HG02938 (cell line): ENCODE measurements around the gene PKD1L1.

ENCODE experiments used
- ATAC-seq: cut with Tn5 transposase; IDR thresholded peaks from one replicate; pipeline ENCODE4 v1.9.1; 2021; ENCODE audit warnings: mild to moderate bottlenecking, moderate library complexity; ENCODE audit not compliant: unreplicated experiment

Gene PKD1L1

DNA sequence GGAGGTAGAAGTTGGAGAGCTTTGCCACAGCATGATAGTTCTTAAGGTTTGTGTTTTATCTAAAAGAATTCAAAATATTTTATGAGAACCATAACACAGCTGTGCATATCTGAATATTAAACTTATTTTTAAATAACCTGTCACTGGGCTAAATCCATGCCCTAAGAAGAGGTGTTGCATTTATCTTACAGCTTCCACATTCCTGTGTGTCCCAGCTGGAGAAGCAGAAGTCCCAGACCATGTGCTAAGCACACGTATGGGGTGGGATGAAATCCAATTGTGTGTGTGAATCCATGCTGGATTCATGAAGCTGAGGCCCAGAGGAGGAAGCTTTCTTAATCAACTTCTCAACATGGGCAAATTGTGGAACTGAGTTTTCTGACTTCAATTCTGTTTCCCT lies 121.5 kb downstream of the PKD1L1 start:
- no peak for ATAC-seq

DNA sequence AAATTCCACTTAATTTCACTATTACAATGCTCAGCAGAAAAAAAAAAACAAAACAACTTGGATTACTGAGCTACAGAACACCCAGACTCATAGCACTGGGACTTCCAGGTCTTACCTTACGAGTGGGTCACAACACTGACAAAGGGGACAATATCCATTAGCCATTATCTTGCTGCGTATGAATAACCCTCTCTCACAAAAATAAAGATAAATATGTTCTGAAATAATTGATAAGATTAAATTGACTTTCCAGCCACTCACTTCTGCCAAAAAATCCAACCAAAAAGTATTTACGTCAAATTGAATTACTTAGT lies 128.7 kb downstream of the PKD1L1 start:
- no peak for ATAC-seq

DNA sequence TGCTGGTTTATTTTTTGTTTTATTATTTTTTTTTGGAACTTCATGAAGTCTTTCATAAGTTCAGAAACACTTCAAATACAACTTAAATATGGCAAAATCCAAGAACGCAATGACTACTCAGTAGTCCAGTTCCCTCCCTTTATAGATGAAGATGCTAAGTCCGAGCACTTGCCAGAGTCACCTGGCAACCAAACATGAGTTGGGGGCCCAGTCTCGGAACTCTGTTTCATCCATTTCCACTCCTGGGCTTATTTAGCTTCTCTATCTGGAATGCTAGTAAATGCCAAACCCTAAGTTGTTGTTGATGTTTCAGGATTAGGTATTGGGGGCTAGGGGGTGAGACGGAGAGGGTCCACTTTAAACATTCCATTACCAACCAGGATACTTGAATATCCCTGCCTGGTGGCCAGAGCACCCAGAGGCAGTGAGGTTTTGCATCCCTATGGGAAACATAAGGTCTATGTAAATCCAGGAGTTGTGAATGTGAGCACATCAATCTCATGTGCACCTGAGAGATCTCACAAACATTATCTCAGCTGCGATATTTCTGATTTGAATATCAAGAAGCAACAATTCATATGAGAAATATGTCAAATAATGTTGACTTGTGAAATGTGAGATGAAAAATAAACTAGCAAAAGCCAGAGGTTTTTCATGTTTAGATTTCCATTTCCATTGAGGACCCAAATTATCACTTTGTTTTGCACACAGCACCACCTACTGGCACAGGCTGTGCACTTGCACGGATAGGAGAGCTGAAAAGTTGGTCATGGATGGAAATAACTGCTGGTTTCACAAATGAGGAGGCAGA lies 129.3 kb downstream of the PKD1L1 start:
- ATAC-seq: no peak

DNA sequence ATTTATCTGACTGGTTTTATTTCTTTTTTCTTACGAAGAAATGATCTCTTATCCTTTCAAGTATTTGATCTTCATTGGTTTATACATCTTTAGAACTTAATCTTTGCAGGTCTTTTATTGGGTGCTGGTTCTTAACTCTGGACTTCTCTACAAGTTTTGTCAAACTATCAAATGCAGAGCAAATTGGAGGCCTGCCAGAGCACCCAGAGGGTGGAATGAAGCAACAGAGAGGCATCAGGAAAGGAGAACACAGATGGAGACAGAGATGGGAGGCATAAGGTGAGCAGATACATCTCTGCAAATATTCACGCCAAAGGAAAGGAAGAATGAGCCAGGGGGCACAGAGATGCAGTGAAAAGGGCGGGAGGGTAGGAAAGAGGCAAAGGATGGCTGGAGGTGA lies 130.3 kb downstream of the PKD1L1 start:
- ATAC-seq: no peak

DNA sequence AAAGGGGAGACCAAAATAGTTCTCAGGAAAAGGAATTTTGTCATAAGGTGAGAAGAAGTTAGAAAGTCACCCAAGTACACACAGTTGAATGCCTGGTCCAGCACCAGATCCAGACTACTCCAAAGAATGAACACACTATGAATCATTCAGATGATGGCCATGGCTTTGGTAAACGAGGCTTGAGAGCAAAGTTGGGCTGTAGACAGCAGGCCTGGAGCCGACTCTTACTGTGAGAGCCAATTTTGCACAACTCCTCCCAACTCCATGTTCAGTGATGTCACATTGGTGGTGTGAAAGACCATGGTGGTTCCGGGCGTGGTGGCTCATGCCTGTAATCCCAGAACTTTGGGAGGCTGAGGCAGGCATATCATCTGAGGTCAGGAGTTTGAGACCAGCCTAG lies 131.6 kb downstream of the PKD1L1 start:
- ATAC-seq: no peak

DNA sequence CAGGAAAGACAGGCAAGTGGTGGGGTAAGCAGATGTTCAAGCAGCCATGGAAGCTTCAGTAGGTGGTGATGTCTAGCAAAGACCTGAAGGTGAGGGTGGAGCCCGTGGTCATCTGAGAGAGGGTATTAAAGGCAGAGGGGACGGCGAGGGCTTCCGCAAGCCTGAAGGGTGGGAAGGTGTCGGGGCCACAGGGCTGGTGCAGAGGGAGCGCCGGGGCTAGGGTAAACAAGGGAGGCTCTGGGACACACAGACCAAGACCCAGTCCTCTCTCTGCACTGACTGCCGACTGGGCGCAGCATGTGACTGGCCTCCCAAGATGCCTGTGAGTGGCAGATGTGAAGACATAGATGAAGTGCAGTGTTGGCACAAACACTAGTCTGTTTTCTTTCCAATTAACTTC lies 132.4 kb downstream of the PKD1L1 start:
- ATAC-seq: no peak

DNA sequence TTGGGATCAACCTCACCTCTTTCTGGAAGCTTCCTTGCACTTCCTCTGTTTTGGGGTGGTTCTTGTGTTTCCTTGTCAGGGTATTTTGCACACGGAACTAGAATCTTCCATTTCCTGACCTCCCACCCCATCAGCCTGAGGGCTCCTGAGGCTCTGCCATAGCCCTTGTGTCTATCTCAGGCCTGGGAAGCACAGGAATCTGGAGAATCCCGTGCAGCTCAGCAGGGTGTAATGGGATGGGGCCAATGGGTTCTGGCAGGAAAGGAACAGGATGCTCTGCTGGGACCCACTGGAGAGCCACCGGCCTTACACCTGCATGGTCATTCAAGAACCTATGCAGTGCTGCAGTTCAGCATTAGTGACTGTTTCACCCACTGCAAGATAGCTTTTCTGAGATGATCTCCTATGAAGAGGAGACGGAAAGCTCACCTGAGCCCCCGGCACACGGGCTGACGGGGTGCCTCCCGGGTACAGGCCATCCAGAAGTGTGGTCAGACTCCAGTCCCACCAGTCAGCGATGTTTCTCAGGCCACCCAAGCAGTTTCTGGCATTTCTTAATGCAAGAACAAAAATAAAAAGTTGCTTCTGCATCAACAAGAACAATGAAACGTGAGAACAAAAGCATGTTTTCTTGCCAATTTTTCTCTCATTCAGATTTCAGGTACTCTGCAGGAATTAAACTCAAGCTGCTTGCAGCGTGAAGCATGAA lies 133.2 kb downstream of the PKD1L1 start:
- no peak for ATAC-seq

DNA sequence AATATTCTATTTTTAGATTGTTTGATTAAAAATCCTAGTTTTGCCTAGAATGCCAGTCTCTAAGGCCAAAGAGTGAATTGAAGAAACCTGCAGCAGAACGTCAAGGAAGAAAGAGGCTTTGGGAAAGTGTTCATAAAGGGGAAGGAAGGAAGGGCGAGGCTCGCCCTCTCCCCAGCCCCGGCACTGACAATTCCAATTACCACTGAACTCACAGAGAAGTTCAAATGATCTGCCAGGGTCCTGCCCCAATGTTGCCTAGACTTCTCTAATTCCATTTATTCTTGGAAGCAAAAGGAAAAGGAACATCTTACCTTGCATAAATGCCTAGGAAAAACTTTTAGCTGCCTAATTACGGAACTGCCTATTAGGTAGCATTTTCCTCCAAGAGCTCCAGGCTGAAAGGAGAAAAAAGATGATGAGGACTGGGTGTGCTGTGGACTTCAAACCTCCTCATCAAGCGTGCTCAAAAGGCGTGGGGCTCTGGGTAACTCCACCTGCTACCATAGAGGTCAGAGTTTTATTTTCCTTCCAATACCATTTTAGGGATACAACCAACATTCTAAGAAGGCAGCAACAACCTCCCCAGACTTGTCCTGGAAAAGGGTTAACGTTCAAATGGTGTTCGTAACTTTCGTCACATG lies 134.5 kb downstream of the PKD1L1 start:
- ATAC-seq: no peak

DNA sequence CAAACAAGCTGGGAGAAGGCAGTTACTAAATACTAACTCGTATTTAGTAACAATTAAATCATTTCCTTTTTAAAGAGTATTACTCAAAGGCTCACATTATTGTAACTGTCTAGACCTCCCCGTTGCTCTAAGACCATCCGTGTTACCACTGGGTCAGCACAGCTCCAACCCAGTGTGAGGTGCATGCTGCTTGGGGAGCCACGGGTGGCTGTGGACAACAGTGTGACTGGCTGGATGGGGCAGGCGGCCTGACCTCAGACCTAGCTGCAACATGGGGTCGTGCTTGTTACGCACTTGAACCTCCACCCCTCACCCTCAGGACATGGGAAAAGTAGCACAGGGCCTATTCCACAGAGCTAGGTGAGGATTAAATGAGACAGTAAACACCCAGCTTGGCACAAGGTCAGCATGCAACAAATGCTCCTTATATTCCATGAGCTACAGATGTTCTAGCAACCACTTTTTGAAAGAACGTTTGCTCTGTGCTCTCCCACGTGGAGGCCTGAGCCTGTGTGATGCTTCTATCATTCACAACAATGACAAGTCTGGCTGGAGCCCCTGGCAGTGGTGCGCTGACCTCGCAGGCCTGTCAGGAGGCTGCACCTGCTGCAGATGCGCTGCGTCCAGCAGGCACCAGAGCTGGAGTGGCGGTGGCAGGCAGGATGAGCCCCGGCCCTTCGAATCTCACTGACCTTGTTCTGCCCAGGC lies 135.7 kb downstream of the PKD1L1 start:
- no peak for ATAC-seq

DNA sequence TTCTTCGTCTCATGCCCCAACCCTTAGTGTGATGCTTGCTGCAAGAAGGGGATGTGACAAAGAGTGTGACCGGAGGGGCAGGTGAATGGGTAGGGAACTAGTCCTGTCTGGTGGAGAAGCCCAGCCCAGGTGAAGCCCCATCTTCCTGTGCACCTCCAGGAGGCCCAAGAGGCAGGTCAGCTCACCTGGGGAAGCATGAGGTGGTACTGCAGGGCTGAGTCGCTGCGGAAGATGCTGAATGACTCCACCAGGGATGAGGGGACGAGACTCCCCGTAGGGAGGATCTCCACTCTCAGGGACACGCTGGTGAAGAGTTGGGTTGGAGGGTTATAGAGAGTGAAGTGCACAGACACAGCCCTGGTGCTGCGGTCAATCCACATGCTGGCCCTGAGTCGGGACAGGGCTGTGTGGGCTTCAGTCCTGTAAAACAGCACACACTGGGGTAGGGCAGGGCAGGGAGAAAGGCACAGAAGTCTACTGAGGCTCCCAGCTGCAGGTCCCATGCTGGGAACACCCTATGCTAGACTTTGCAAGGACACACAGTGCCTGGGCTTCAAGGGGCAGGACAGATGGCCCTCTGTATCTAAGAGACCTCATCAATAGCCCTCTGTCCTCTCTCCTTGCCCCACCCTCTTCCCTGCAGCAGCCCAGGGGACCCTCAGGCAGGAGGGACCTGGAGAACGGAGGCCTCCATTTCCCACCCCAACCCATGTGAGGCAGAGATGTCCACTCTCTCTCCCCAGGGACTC lies 136.5 kb downstream of the PKD1L1 start:
- no peak for ATAC-seq

DNA sequence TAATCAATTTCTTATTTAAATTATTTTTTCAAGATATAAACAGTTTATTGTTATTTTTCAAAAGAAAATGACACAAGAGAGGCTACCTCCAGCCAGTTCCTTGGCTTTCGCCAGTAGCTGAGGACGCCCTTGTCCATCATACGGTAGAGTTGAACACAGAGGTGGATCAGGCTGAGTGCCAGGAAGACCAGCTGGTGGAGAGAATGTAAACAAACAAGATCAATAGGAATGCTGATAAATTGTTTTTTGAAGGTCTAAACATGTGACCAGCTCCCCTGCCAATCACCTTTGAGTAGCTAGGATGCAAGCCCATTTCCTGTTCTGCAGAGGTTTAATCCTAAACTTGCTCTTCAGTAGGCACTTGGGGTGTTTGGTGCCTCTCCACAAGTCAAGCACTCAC lies 138.9 kb downstream of the PKD1L1 start:
- ATAC-seq: no peak

DNA sequence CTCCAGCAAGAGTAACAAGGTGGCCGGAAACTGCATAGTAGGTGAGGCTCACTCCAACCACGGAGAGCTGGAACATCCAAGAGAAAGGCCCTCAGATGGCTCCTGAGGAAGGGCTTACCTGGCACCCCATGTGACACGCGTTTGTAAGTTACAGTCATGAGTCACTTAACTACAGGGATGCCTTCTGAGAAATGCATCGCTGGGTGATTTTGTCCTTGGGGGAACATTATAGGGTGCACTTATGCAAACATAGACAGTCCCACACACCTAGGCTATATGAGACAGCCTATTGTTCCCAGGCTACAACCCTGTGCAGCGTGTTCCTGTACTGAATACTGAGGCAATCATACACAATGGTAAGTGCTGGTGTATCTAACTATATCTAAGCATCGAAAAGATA lies 139.9 kb downstream of the PKD1L1 start:
- no peak for ATAC-seq

DNA sequence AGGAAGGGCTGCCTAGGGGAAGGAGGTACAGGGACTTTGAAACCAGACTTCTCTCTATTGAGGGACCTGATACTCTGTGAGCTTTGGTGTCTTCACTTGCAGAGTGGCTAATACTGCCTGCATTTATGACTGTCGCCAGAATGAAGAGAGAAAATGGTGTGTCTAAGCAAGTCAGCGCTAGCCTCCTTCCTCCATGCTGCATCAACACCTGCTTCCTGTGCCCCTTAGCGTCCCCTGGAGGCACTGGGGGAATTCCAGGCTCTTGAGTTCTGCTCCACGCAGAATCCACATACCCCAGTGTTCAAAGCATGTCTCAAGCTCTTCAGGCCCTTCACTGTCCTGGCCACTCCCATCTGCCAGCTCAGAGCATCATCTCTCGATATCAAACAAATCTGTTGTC lies 140.5 kb downstream of the PKD1L1 start:
- no peak for ATAC-seq

DNA sequence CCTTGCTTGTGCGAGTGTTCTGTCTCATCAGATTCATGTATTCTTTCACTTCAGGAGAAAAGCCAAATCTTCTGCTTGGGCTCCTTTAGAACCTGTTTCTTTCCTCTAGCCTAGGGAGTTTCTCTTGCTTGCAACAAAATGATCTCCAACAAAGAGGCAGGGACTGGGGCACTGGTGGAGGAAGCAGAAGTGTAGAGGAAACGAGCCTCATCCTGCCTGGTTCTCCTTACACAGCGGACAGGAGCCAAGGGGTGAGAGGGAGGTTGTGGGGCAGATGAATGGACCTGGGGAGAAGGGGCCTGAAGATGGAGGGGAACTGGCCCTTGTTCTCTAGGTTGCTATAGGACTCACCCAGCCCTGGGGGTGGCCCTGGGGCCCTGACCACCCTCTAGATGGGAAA lies 141.1 kb downstream of the PKD1L1 start:
- no peak for ATAC-seq

DNA sequence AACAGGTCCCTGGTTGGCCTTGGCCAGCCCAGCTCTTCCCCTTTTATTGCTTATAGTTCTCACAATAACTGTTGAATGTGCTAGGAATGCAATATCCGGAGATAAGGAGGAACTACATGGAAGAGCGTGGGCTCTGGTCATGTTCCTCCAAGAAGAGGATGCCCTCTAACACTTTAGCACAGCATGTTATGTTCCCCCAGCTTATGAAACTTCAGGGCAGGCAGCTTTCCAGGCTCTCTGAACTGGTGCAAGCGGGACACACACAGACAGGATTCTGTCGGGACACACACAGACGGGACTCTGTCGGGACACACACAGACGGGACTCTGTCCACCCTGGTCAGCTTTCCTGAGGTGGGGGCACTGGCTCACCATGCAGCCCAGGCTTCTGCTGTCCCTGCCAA lies 141.6 kb downstream of the PKD1L1 start:
- no peak for ATAC-seq

DNA sequence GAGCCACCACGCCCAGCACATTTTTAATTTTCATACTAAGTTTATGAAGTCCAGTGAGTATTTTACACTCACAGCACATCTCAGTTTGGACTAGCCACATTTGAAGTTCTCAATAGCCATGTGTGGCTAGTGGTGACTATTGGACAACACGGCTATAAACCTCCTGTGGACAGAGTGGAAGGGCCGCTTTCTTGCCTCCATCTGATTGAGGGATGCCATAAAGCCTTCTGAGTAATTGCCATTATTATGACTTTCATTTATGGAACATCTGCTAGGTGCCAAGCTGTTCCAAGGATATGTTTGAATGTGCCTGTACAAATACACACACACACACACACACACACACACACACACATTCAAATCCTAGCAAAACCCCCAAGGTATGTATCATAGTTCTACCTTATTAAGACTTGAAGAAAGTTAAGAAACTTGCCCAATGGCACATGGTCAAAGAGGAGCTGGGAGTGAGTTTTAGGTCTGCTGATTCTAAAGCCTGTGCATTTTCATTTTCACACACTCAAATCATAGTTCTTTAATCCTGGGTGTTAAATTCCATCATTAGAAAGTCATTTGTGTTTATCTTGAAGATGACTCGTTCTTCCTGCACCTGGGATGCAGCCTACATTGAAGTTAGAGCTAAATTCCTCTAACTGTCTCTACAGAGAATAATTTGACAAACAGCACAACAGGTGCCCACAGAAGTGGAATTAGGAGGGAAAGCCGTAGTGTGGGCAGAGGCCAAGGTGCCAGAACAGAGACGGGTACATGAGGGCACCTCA lies 143.3 kb downstream of the PKD1L1 start:
- ATAC-seq: no peak

DNA sequence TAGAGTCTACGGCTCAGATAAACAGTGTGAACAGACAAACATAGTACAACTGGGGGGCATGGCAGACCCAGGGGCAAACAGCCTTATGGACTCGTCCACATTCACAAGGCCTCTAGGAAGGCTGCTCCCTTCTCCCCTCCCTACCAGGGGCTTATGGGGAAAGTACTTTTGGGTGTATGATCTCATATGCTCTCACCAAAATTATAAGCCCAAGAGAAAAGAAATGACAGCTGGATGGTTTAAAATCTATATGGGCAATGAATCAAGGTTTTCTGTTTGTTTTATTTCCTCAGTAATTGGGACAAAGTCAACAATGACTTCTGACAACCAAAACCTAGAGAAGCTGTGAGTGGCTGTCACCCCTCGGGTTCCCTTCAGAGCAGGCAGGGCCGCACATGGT lies 144.4 kb downstream of the PKD1L1 start:
- no peak for ATAC-seq

DNA sequence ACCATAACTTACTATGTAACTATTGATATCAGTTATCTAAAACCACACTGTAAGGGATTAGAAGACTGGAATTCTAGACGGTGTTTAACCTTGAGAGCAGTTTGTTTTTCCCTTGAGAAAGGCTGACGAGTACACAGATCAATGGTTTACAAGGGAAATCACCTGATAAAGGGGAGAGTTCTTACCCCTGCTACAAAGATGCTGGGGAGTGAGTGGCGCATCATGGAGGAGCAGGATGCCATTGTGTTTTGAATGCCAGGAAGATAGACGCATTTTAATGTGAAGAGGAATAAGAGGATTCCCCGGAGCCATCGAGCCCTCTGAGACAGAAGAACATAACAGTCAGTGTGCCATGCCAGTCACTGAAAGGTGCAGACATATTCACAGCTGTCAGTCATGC lies 145.2 kb downstream of the PKD1L1 start:
- ATAC-seq: no peak

DNA sequence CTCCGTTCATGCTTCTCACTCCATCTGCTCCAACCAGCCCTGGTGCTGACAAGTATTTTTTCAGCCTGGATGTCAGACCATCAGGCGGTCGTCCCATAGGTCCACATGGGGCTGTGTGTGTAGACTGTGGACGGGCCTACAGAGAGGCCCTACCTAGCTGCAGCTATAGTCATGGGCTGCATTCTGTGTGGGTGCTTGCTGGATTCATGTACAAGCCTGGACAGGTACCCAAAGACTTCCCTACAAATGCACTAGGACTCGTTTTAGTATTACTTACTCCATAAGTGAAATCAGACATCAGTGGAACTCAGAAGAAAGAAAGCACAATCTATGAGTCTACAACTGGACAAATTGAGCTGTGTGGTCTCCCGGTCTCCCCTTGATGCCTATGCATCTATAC lies 146.8 kb downstream of the PKD1L1 start:
- ATAC-seq: no peak

DNA sequence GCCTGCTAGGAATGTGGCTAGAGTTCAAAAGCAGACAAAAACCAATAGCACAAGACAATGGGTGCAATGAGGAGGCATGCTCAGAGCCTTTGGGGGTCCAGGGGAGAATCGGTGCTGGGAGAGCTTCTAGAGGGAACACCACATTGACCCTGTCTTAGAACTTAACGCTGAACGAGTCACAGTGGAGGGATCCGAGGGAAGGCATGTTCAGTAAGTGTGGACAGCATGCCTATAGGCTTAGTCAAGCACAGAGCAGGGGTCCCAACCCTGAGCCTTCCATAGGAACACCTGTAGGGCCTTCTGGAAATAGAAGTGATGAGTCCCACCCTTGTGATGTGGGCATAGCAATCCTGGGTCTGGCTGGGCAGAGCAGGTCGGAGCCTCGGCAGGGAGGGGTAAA lies 148.7 kb downstream of the PKD1L1 start:
- ATAC-seq: no peak
